HepG2 (cell line): ENCODE results near the gene INF2. TPM values are rescaled to one million over a fixed set of nuclear protein-coding genes. Genes with fewer than 3 reads are reported as not detected.

Source experiments
- ATM ChIP-seq: fragments of 450-650 bp; IDR thresholded peaks from 2 replicates; pipeline ENCODE4 v1.7.1; 2017; ENCODE audit warnings: mild to moderate bottlenecking, borderline replicate concordance
- BRD4 ChIP-seq: sonication (generic); formaldehyde crosslinking; IDR thresholded peaks from 2 replicates; pipeline ENCODE4 v1.4.0; 2020; ENCODE audit warnings: missing genetic modification reagents
- CREBL2 ChIP-seq: sonication (generic); formaldehyde crosslinking; IDR thresholded peaks from 2 replicates; pipeline ENCODE4 v1.8.1; 2023; ENCODE audit warnings: missing genetic modification reagents, mild to moderate bottlenecking, borderline replicate concordance
- HBP1 ChIP-seq: IDR thresholded peaks from 2 replicates; pipeline ENCODE4 v1.6.1; 2016; ENCODE audit warnings: low read depth, control low read depth
- IKZF4 ChIP-seq: sonication (generic); formaldehyde crosslinking; IDR thresholded peaks from 2 replicates; pipeline ENCODE4 v1.5.1; 2020; ENCODE audit warnings: borderline replicate concordance, mild to moderate bottlenecking, low read depth, missing genetic modification reagents; ENCODE audit errors: not compliant biosample characterization
- NFKBIZ ChIP-seq: IDR thresholded peaks from 2 replicates; pipeline ENCODE4 v1.6.1; 2018; ENCODE audit warnings: missing genetic modification reagents, missing compliant biosample characterization
- NR2F2 ChIP-seq: IDR thresholded peaks from 2 replicates; pipeline ENCODE4 v1.6.1; 2012; ENCODE audit warnings: low read depth, inconsistent platforms, borderline replicate concordance
- PAXIP1 ChIP-seq: sonication (generic); formaldehyde crosslinking; conservative IDR thresholded peaks from 2 replicates; pipeline ENCODE4 v1.4.0; 2020; ENCODE audit warnings: mild to moderate bottlenecking, missing genetic modification reagents, moderate library complexity
- RXRA ChIP-seq: sonication (generic); formaldehyde crosslinking; IDR thresholded peaks from 2 replicates; pipeline ENCODE4 v1.5.1; 2020; ENCODE audit warnings: missing genetic modification reagents
- RXRB ChIP-seq: IDR thresholded peaks from 2 replicates; pipeline ENCODE4 v1.6.1; 2016; ENCODE audit warnings: borderline replicate concordance, missing genetic modification reagents, missing compliant biosample characterization
- TBL1XR1 ChIP-seq: fragments of 150-350 bp; IDR thresholded peaks from 2 replicates; pipeline ENCODE4 v1.6.1; 2014; ENCODE audit warnings: borderline replicate concordance, low read length; ENCODE audit not compliant: partially characterized antibody
- WIZ ChIP-seq: sonication (generic); formaldehyde crosslinking; IDR thresholded peaks from 2 replicates; pipeline ENCODE4 v1.5.1; 2020; ENCODE audit warnings: mild to moderate bottlenecking, missing genetic modification reagents
- XRCC5 ChIP-seq: fragments of 200-400 bp; formaldehyde crosslinking; optimal IDR thresholded peaks from 2 replicates; pipeline ENCODE3; 2017; ENCODE audit warnings: mild to moderate bottlenecking, low read length
- ZNF230 ChIP-seq: sonication (generic); formaldehyde crosslinking; IDR thresholded peaks from 2 replicates; pipeline ENCODE4 v1.4.0; 2020; ENCODE audit warnings: mild to moderate bottlenecking, missing genetic modification reagents
- ZNF329 ChIP-seq: sonication (generic); formaldehyde crosslinking; IDR thresholded peaks from 2 replicates; pipeline ENCODE4 v1.9.0; 2021; ENCODE audit warnings: low read depth, mild to moderate bottlenecking, missing genetic modification reagents
- ZNF333 ChIP-seq: sonication (generic); formaldehyde crosslinking; IDR thresholded peaks from 2 replicates; pipeline ENCODE4 v1.4.0; 2020; ENCODE audit warnings: mild to moderate bottlenecking, missing genetic modification reagents, borderline replicate concordance
- ZNF543 ChIP-seq: sonication (generic); formaldehyde crosslinking; IDR thresholded peaks from 2 replicates; pipeline ENCODE4 v1.4.0; 2020; ENCODE audit warnings: mild to moderate bottlenecking, missing genetic modification reagents
- ZNF644 ChIP-seq: IDR thresholded peaks from 2 replicates; pipeline ENCODE4 v1.6.1; 2016; ENCODE audit warnings: low read depth
- ZNF720 ChIP-seq: sonication (generic); formaldehyde crosslinking; IDR thresholded peaks from 2 replicates; pipeline ENCODE4 v1.4.0; 2020; ENCODE audit warnings: missing genetic modification reagents
- ZNF781 ChIP-seq: sonication (generic); formaldehyde crosslinking; IDR thresholded peaks from 2 replicates; pipeline ENCODE4 v1.5.1; 2020; ENCODE audit warnings: borderline replicate concordance, mild to moderate bottlenecking, missing genetic modification reagents; ENCODE audit errors: not compliant biosample characterization
- ZSCAN21 ChIP-seq: sonication (generic); formaldehyde crosslinking; IDR thresholded peaks from 2 replicates; pipeline ENCODE4 v1.8.0; 2022; ENCODE audit warnings: mild to moderate bottlenecking, missing genetic modification reagents, moderate library complexity, borderline replicate concordance
- ZSCAN31 ChIP-seq: sonication (generic); formaldehyde crosslinking; IDR thresholded peaks from 2 replicates; pipeline ENCODE4 v1.5.0; 2020; ENCODE audit warnings: low read depth, mild to moderate bottlenecking, missing genetic modification reagents
- polyA plus RNA-seq, 8 experiments: library from polyadenylated mRNA; depleted of rRNA in 3 of 8; stranded (reverse) in 7 of 8; unstranded in 1 of 8; fragments of >200 nt; fragmentation: Illumina TruSeq in 4 of 8; extraction: Trizol in 4 of 8; gene quantifications; 2 replicates each; pipeline versions ENCODE4 v1.2.1 to v1.2.3, GENCODE V29; 2011 to 2016; ENCODE audit warnings: low read depth in 4 of 8, missing spikeins in 1 of 8, mixed read lengths in 1 of 8; ENCODE audit not compliant: insufficient read depth in 1 of 8
- total RNA-seq, 5 experiments: library from RNA; depleted of rRNA; stranded (reverse); fragments of >200 nt; fragmentation: Illumina TruSeq; extraction: Trizol; gene quantifications; 2 replicates each; pipeline ENCODE4 v1.2.3, GENCODE V29; 2016; ENCODE audit warnings: low read depth in 1 of 5
- TF ChIP-seq, protein P1 (sequence below): sonication (generic); formaldehyde crosslinking; conservative IDR thresholded peaks from 2 replicates; pipeline ENCODE4 v1.5.0; 2020; ENCODE audit warnings: missing genetic modification reagents

INF2 gene
- total and polyA plus RNA-seq, 2 of the 13 experiments (the other 11 are each of a cell fraction or from before 2014, with no cell fraction given) = 16.4 to 26.4 TPM

- no peak for TF ChIP-seq PAXIP1 (CRISPR knock-in tag)
- no peak for TF ChIP-seq BRD4 (CRISPR knock-in tag)
- TF ChIP-seq ZNF230 (CRISPR knock-in tag) = no peak
- no peak for TF ChIP-seq ZNF329 (CRISPR knock-in tag)
- TF ChIP-seq HBP1 (CRISPR knock-in tag) = no peak
- no peak for TF ChIP-seq RXRB (CRISPR knock-in tag)
- 0 out of 2 replicates have a peak, but pooled peaks have one; percentile 53 for TF ChIP-seq RXRA (CRISPR knock-in tag)
- no peak for TF ChIP-seq ZNF720 (CRISPR knock-in tag)
- no peak for TF ChIP-seq NR2F2
- no peak for TF ChIP-seq NFKBIZ
- no peak for TF ChIP-seq ZSCAN31 (CRISPR knock-in tag)
- TF ChIP-seq ATM = no peak
- TF ChIP-seq CREBL2 (CRISPR knock-in tag) = no peak
- no peak for TF ChIP-seq XRCC5
- TF ChIP-seq, protein P1, sequence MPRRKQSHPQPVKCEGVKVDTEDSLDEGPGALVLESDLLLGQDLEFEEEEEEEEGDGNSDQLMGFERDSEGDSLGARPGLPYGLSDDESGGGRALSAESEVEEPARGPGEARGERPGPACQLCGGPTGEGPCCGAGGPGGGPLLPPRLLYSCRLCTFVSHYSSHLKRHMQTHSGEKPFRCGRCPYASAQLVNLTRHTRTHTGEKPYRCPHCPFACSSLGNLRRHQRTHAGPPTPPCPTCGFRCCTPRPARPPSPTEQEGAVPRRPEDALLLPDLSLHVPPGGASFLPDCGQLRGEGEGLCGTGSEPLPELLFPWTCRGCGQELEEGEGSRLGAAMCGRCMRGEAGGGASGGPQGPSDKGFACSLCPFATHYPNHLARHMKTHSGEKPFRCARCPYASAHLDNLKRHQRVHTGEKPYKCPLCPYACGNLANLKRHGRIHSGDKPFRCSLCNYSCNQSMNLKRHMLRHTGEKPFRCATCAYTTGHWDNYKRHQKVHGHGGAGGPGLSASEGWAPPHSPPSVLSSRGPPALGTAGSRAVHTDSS (CRISPR knock-in tag) = no peak
- TF ChIP-seq ZNF543 (CRISPR knock-in tag) = no peak
- TF ChIP-seq ZNF333 = no peak
- TF ChIP-seq IKZF4 (CRISPR knock-in tag) = no peak
- no peak for TF ChIP-seq TBL1XR1
- TF ChIP-seq ZNF644 (CRISPR knock-in tag) = no peak
- no peak for TF ChIP-seq ZNF781
- no peak for TF ChIP-seq WIZ
- no peak for TF ChIP-seq ZSCAN21 (CRISPR knock-in tag)
These were observed 811 bp upstream of the INF2 start (continued) for GRCh38 chr14:104688505-104689108.
